SKM-1 (cell line): ENCODE measurements around the gene PCP4.
"Not testable (repeated sequence)": the region's sequence is repeated elsewhere in the genome, so short reads cannot be mapped to it uniquely, and the experiment has no call there.

ENCODE experiments used
- DNase-seq: peaks from one replicate; lab custom pipeline; 2025; ENCODE audit not compliant: unreplicated experiment; lab: John Stamatoyannopoulos, UW

PCP4 gene

DNA sequence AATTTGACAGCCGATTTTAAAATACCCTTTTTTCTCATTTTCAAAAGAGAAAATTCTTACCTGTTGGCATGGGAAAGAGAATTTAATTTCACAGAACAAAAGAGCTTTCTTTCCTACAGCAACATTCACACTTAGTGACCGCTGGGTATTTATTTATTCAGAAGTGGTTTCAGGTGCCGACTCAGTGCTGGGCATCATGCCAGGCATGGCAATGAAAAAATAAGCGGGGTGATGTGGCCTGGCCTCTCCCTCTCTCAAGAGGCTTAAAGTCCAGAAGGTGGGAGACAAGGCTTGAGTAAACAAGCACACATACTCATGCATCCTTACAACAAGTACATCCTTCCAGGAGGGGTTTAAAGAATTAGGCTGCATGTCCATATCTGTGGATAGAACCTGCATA lies 4.1 kb upstream of the PCP4 start:
- no peak for DNase-seq

DNA sequence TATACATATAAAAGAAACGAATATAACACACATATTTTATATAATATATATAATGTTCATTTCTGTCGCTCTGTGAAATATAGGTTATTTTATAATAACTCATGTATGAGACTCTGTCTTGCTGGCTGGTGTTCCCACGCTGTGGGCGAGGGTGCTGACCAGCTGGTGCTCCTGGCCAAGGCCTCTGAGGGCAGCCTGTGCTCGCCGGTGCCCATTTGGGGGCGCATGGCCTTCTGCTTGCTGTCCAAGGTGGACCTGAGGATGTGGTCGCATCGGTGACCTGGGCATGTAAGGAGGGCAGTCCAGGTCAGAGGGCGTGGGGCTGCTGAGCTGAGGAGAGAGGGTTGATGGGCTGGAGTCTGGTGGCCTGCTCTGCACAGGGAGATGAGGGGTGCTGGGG lies 1.1 kb upstream of the PCP4 start:
- DNase-seq: no peak

- DNase-seq: no peak
Observed at GRCh38 chr21:39869141-39869818, 2.0 kb downstream of the PCP4 start.

DNA sequence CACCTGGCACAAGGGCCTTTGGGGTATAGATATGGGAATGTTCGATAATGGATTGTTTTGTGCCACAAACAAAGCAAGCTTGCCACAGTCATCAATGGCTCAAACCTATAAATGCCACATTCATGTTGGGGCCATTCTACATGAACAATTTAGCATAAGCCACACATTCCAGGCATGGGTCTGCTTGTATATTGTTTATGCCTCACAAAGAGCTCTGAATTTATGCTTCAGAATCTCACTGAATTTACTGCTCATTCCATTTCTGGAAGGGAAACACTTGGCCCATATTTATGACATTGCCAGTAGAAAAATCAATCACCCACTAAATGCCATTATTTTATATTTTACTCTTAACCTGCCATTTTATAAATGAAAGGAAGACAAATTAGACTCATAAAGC lies 6.4 kb downstream of the PCP4 start:
- DNase-seq: no peak

GRCh38 chr21:39874206-39874605 lies 7.0 kb downstream of the PCP4 start:
- DNase-seq: no peak

GRCh38 chr21:39874759-39875158 lies 7.5 kb downstream of the PCP4 start:
- no peak for DNase-seq

DNA sequence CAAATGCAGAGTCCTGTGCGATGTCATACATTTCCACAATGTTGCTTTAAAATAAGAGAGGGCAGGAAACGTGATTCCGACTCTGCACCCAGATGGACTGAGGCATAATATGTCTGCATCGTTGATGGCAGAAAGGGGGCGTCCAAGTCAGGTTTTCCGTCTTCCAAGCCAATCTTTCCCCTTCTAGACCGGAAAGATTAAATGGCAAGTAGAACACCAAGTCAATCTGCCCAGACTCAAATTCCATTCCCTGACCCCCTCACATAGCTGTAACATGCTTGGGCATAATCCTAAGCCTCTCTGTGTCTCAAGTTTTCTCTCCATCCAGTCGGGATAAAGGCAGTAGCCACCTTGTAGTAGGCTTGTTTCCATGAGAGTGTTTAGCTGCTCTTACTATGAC lies 14.4 kb downstream of the PCP4 start:
- no peak for DNase-seq

DNA sequence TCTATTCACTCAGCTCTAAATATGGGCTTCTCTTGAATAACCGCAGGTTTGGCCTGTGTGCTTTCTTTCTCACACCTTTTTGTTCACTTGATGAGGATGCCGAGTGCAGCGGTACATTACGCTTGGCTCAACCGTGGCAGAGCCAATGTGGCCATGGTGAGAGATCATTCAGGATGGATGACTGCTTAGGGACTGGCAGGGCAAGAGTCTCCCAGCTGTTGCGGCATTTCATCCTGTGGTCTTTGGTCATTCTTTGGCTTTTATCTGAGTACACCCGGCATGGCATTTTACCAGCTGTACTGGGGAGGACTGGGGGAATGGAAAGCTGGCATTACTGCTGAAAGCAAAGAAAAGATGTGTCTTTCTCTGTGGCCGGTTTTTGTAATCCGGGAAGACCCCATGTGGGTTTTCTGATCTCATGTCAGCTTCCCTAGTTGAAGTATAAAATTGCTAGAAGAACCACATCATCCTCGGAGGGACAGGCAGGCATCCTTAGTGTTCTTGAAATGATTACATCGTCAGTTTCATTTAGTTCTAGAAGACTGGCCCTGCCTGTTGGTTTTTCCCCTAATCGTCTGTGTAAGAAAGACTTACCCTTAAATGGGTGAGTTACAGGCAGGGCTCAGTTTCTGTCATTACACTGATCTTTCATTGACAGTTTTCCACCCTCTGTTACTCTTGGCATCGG lies 15.1 kb downstream of the PCP4 start:
- DNase-seq: no peak

DNA sequence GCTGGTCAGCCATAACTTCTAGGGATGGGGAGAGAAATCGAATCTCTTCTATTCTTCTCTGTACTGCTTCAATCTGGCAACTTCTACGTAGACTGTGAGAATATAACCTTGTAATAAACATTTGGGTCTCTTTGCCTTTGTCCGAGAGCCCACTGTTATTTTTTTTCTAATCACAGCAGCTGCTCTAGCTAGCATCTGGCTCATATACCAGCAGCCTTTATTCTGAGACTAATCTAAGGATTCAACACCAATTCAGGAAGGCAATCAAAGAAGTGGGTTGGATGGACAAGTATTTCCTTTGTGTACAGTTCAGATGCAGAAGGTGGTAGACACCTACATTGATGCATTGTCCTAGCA lies 15.6 kb downstream of the PCP4 start:
- no peak for DNase-seq

- no peak for DNase-seq
Observed at GRCh38 chr21:39885119-39885848, 18.0 kb downstream of the PCP4 start.

DNA sequence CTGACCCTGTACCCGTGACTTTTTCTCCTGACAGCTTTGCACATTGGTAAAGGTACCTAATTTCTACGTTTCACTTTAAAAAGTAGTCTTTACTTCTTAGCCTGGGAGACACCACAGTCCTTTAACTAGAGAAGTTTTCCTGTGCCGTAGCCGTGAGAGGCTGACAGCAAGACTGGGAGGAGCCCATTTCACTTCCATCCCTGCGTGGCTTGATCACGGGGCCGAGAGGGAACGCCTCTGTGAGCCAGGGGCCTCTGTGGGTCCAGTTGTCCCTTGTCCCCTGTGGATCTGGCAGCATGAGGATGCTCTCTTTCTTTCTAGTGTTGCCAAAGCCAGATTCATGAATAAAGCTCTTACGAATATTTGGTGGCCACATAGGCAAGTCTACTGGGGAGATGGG lies 21.6 kb downstream of the PCP4 start:
- no peak for DNase-seq

- no peak for DNase-seq
Observed at GRCh38 chr21:39891111-39891510, 23.9 kb downstream of the PCP4 start.

- DNase-seq: not testable (repeated sequence)
Observed at GRCh38 chr21:39891863-39892262, 24.6 kb downstream of the PCP4 start.

GRCh38 chr21:39900491-39900890 lies 33.3 kb downstream of the PCP4 start:
- no peak for DNase-seq

- no peak for DNase-seq
Observed at GRCh38 chr21:39900911-39901310, 33.7 kb downstream of the PCP4 start.

- no peak for DNase-seq
Observed at GRCh38 chr21:39902986-39903385, 35.7 kb downstream of the PCP4 start.

GRCh38 chr21:39904457-39904856 lies 37.2 kb downstream of the PCP4 start:
- no peak for DNase-seq

DNA sequence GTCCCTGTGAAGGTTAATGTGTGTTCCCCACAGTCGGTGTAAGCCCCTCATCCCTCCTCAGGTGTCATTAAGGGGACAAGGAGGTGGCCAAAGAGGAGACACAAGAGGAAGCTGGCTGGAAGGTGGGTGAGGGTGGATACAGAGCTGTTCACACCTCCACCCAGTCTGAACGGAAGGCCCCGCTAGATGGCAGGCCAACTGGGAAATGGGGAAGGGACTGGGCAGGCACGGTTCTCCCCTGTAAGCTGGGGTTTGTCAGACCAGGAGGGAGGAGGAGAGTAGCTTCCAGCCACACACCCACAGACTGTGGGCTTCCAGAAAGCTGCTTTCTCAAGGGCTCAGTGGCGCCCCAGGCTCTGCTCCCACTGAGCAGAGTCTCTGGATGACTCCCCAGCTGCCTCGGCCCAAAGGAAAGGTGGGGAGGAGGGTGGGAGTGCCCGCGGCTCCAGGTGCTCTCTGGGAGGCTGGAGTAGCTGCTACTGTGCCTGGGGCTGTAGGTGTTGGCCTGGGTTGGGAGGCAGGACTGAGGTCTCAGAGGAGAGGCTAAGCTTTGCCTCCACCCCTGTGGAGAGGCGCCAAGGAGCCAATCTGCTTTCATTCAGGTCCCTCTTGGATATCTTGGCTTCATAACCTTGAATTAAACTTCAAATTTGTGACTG lies 41.2 kb downstream of the PCP4 start:
- DNase-seq: no peak

- DNase-seq: no peak
Observed at GRCh38 chr21:39911286-39912199, 44.3 kb downstream of the PCP4 start.

DNA sequence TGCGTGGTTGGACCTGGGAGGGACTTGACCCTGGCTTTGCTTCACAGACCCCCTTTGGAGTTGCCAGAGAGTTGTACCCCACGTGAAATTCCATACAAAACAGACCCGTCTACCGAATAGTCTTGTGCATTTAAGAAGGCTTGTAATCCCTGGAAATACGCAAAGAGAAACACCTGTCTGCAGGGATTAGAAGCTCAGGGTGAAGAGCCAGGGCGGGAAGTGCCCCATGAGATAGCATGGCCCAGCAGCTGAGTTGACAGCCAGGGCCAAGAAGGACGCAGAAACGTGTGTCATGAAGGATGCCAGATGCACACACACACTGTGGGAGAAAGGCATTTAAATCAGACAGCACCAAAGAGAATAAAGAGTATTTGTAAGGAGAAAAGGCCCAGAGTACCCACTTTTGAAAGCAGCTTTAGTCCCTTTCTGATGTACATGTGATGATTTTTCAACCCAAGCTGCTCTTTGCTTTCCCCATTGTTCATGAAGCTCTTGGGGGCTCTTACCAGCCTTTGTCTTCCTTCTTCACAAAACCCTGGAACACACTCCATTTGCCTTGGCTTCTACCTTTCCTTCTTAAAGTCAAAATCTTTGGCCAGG lies 46.6 kb downstream of the PCP4 start:
- no peak for DNase-seq
